Measurements from ENCODE around the gene KRTAP15-1.

Gene KRTAP15-1, protein sequence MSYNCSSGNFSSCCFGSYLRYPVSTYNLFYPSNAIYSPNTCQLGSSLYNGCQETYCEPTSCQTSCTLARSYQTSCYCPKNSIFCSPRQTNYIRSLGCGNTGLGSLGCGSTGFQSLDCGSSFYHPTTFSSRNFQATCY

DNA sequence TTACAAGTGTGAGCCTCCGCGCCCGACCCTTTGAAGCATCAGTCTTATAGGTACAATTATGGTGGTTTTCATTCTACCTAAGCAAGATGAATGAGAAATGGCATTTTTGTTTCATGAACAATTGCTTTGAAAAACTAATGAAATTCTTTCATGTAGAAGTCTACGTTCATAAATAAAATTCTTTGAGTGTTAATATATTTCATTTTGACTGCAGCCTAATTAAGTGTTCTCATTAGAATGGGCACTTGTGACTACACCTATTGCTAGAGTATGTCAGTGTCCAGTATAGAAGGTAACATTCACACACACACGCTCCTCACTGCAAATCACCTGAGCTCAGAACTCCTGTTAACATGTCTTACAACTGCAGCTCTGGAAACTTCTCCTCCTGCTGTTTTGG is at the start of gene KRTAP15-1:
KRTAP15-1 (plus strand) TSS at position 301 of the 400 bp plus-strand sequence; CDS start at position 354, 53 bp downstream.
- no peak for DNase-seq (ENCODE audit: low spot score)

DNA sequence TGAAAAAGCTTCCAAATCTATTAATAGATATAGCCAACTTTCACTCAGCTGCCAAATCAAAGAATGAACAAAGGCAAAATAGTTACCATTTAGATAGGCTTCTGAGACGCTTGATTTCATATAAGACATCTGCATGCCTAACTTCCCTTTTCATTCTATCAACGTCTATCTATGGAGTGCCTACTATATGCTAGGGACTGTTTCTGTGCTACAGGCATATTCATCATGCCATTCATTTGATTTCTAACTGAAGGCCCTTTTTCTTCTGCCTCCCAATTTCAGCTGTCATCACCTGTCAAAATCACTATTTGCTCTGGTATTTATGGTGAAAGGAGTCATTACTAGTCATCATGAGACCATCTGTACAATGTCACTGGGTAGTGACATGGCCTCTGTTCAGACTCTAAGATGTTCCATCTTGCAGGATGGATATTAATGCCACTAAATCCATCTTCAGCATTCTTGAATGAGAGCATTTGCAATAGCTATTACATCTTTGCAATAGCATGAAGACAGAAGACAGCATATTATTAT is 48.5 kb upstream of the KRTAP15-1 start:
- no peak for DNase-seq (ENCODE audit: low spot score)

DNA sequence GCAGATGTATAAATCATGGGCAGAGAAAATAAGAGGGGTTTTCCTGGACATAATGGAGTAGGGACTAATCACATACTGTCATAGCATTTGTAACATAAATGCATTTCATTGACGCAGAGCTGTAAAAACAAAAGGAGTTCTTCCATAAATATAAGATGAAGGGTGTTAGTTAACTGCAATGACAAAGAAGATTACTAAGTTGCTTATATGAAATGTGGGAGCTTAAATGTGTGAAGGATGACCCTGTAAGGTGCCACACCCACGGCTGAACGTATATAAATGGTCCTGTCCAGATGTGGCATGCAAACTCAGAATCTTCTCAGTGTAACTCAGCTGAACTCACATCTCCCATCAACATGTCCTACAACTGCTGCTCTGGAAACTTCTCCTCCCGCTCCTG is 44.3 kb upstream of the KRTAP15-1 start, which contains the start of gene KRTAP13-1:
KRTAP13-1 (plus strand) TSS at position 301 of the 400 bp plus-strand sequence; CDS start at position 357, 56 bp downstream.
- no peak for DNase-seq (ENCODE audit: low spot score)

DNA sequence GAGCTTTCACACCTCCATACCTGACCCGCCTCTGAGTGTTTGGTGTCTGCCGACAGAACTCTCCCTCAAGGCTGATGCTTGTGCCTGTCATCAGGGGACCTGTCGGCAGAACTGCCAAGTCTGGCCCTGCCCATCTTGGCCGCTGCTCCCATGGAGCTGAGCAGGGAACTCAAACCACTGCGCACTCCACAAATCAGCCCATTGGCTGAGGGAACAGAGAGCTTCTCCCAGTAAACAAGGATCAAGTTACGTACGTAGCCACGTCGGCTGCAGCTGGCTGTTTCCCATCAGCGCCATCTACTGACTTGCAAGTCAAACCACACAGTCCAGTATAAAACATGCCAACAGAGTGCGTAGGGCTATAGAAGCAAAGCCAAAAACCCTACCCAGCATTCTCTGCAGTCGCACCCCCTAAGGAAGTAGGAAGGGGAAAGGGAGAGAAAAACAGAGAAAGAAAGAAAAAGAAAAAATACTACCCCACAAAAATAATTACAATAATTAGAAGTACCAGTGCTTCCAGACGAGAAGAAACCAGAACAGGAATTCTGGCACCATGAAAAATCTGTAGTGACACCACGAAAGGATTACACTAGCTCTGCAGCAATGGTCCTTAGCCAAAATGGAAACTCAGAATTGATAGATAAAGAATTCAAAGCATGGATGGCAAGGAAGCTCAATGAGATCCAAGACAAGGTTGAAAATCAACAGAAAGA is 31.1 kb upstream of the KRTAP15-1 start:
- no peak for DNase-seq (ENCODE audit: low spot score)

DNA sequence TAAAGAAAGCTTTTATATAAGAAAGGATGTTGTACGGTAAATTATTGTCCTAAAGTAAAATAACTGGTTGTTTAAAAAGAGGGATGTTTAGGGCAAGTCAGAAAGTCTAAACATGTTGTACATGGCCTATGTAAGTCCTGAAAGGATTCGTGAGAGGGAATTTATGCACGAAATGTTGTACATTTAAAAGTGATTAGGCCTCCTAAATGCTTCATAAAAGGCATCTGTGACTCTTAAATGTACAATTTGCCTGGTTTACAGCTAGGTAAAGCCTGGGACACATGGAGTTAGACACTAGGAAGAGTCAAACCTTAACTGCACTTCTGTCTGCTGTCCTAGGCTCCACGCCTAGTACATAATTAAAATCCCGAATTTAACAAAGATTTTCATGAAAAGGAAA is 24.1 kb upstream of the KRTAP15-1 start:
- no peak for DNase-seq (ENCODE audit: low spot score)

DNA sequence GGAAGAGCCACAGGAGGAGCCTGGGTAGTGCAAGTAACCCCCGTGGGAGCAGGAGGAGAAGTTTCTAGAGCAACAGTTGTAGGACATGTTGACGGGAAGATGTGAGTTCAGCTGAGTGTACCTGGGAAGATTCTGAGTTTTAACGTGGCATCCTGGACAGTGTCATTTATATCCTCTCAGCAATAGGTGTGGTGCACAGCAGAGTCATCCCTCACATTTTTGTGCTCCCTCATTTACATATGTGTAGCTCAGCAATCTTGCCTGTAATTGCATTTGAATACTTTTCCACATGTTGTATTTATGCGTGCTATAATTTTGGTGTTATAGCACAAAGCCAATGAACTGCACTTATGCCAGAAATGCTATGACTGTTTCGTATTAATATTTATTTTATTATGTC is 14.2 kb upstream of the KRTAP15-1 start, which contains the start of gene KRTAP13-3:
KRTAP13-3 (minus strand) TSS at position 101 of the 400 bp plus-strand sequence; CDS start at position 87, 14 bp downstream.
- no peak for DNase-seq (ENCODE audit: low spot score)

DNA sequence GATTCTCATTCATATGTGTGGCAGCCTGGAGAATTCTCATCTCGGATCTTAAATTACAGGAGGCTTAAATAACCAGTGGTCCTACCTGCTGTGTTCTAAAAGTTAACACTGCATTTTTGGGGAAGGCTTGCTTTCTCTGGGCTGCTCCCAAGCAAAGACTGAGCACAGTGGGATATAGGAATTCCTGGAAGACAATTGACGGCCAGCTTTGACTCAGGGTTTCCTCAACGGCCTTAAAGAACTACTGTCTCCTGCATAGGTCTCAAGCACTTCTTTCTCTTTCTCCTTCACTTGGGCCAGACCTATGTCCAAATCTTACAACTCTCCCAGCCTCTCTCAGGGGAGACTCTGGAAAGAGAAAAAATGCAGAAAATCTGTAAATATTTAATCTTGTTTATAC is 13.3 kb upstream of the KRTAP15-1 start:
- no peak for DNase-seq (ENCODE audit: low spot score)

DNA sequence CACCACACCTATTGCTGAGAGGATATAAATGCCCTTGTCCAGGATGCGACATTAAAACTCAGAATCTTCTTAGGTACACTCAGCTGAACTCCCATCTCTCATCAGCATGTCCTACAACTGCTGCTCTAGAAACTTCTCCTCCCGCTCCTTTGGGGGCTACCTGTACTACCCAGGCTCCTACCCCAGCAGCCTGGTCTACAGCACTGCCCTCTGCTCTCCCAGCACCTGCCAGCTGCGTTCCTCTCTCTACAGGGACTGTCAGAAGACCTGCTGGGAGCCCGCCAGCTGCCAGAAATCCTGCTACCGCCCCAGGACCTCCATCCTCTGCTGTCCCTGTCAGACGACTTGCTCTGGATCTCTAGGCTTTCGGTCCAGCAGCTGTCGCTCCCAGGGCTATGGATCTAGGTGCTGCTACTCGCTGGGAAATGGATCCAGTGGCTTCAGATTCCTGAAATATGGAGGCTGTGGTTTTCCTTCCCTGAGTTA is 9.9 kb upstream of the KRTAP15-1 start, which contains the start of gene KRTAP13-4:
KRTAP13-4 (plus strand) TSS at position 51 of the 486 bp plus-strand sequence; CDS start at position 107, 56 bp downstream.
- no peak for DNase-seq (ENCODE audit: low spot score)

DNA sequence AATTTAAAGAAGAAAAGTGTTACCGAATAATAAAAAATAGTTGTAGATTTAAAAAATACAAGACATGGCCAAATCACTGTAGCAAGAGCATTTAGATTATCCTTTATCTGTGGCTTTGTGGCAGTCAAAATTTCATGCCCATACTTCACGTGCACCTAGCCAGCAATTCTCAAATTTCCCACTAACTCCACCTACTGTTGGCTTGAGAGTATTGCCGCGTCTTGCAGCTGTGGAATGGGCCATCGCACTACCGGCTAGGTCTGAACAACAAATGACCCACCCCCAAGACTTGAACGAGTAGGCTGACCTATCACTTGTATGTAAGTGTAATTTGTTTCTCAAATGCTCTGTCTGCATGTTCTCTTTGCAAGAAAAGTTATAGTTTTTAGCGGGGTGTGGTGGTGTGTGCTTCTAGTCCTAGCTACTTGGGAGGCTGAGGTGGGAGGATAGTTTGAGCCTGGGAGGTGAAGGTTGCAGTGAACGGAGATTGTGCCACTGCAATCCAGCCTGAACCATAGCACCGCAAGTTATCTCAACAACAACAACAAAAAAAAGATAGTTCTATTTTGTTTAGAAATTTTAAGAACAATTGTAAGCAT is 5.9 kb upstream of the KRTAP15-1 start:
- DNase-seq (ENCODE audit: low spot score), result no peak

DNA sequence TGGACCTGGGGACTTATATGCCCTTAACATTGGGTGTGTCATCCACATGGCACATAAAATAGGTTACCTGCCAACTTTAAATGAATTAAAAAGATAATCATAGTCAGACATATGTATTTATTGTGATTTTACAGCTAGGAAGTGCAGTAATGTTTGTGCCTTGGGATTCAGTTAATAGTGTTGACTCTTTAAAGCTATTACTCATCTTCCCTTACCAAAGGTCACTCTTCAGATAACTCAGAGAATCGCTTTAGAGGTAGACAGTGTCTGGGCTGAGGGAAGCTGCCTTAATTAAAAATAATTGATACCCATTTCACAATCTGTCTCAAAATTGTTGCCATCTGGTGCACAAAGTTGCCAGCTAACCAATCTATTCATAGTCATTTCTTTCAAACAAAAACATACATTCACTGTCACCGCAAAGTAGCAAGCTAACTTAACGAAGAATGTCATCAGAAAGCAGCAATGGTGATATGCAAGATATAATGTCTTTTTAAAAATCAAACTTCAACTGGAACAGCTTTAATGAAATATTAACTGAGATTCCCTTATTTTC is 3.0 kb upstream of the KRTAP15-1 start:
- DNase-seq (ENCODE audit: low spot score), result no peak

DNA sequence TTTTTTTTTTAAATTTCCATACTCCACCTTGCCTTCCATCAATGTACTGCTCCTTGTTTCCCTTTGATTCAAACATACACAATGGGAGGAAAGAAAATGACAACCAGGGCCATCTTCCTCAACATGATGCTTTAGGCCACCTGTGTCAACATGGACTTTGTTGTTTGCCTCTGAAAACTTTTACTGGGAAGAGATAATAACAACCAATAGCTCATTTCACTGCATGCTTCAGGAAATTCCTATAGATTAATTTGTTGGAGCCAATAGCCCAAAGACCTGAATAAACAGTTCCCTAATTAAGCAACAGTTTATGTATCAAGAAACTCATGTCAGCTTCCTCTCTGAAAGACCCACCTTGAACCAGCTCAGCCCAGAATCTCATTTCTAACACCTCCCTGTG is 3.2 kb downstream of the KRTAP15-1 start:
- DNase-seq (ENCODE audit: low spot score), result no peak

DNA sequence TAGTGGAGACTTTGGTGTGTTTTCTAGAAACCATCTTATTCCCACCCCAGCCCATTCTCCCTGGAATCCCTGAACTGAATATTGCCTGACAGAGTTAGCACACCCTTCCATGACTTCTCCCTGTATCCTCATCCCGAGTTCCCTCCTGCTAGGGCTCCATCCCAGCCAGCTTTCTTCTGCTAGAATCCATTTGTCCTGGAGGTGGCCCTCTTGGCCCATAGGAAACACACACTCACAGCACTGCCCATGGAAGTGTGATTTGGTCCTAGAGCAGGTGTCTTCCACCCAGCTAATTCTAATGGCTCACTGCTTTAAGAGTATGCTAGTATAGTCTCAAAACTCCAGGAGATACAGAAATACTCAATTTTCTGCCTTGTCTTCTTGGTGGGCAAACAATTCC is 4.1 kb downstream of the KRTAP15-1 start:
- DNase-seq (ENCODE audit: low spot score), result no peak

DNA sequence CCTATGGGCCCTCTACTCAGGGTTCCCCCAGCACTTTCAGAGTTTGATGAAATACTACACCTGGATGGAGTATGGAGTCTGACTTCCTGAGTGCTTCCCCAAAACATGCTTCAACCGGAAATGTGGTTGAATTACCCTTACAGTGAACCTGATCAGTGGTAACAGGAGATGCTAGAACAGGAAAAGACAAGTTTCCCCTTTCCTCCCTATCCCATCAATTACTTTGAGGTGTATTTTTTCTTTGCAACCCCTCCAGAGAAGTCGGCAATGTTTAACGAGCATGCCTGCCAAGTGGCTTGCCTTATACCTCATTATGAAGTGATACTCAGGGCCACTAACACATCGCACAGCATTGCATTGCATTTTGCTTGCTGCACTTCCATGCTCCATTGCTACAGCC is 7.0 kb downstream of the KRTAP15-1 start:
- no peak for DNase-seq (ENCODE audit: low spot score)

DNA sequence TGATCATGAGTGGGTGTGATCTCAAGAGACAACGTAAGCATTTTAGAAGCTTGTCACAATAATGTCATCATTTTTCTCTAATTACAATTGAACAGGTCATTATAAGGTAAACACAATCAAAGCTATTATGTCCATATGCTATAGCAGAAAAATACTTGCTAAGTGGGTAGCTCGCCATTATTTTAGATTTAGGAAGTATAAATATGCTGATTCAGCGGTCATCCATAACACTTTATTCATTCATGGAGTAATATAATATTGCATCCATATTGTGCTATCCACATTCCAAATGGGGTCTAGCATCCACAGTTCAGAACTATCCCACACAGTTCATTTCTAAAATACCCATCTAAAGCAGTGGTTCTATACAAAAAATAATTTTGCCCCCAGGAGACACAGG is 8.4 kb downstream of the KRTAP15-1 start:
- DNase-seq (ENCODE audit: low spot score), result no peak

DNA sequence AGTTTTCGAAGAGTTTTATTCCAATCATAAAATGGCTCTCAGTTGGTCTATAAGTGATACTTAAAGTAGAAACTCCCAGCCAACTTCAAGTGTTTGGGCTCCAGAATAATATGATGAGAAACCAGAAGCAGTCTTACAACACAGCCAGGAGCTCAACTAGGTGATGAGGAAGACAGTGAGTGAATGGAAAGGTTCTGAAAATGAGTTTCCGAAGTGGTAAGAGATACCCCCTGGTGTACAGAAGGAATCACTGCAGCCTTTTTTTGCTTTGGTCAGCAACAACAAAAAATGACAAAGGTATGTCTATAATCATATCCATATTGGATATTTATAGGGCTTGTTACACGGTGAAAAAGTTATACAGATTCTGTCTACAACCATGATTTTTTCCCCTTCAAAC is 23.6 kb downstream of the KRTAP15-1 start:
- no peak for DNase-seq (ENCODE audit: low spot score)

DNA sequence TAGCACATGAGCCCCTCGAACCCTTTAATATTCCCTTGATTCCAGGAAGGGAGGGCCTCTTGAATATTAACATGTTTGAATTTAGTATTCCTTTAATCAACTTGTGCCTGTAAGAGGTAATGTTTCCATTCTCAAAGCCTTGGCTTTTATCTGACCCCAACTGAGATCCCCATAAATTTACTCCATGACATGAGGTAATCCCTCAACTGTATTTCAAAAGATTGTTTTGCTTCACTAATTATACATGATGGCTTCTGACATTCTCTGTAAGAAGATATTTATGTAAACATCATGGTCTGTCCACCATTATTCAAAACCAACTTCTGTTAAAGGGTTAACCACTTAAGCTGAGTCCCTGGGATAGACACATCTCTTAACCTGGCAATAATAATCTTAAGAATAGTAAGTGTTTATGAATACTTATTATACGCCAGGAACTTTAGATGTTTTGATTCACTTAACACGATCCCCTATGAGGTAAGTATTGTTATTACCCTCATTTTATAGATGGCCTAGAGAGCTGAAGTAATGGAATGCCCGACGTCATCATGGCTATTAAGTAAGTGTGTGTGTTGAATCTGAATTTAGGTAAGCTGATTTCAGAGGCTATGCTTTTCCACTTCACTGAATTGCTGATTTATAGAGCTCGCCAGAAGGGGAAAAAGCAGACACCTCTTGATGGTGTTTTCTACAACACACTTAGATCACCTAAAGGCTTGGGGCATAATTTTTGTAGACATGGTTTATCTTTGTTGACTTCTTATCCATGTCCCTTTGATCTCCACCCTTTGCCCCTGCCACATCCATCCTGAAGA is 29.0 kb downstream of the KRTAP15-1 start:
- no peak for DNase-seq (ENCODE audit: low spot score)

DNA sequence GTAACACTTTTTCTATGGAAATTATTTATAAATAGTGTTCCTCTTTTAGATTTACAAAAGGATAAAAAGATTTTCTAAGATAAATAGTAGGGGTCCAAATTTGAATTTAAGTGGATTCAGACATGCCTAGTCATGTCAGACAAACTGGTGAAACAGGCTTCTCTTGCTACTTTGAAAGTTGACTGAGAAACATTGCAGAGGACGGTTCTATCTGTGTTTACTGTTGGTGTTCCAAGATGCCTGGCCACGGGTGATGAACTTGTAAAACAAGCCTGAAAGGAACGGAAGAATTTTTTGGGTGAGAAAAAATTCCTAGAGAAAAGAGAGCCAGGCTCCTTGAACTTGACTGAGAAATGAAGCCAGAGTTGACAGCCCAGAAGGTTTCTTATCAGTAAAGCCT is 37.9 kb downstream of the KRTAP15-1 start:
- DNase-seq (ENCODE audit: low spot score), result no peak

DNA sequence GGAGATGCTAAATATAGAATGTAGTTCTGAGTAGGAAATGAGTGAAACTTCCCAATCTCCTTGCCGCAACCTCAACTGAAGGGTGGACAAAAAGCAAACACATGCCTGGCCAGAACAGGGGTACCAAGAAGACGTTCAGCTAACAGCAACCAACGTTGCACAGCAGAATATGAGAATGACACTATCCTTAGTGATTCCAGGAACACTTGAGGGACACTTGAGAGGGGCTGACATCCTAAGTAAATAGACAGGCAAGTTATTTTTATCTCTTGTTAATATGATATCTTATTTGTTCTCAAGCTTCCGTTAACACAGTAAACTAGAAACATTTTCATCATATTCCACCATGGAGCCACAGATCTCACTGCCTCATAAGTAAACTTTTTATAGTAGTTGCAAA is 39.2 kb downstream of the KRTAP15-1 start:
- DNase-seq (ENCODE audit: low spot score), result no peak

DNA sequence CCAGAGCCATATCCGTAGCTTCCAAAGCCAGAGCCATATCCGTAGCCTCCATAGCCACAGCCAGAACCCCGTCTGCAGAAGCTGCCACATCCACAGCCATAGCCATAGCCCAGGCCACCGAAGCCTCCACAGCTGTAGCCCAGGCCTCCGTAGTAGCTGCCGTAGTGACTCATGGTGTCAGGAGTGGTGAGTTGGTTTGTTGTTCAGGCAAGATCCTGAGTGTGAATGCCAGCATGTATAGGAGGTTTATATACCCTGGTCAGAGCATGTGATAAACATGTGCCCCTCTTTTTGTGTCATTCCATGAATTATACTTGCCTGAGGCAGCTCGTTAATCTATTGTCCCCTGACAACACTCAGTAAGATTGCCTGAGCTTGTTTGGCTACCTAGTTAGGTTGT is 40.1 kb downstream of the KRTAP15-1 start, which contains the start of gene KRTAP19-1:
KRTAP19-1 (minus strand) TSS at position 223 of the 400 bp plus-strand sequence; CDS start at position 173, 50 bp downstream.
- no peak for DNase-seq (ENCODE audit: low spot score)

DNA sequence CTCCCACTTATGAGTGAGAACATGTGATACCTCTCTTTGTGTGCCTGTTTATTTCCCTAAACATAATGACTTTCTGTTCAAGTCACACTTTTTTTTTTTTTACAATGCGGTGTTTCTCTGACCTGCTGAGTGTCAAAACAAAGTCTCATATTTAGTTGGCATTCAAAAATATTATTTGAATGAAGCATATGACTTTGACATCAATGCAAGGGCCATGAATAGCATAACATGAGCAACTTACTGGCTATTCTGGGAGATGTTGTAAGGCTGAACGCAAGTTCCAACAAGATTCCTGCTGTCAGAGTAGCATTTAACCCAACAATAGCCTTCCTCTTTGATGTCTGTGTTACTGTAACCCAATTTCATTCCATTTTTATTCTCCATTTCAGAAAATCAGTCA is 42.1 kb downstream of the KRTAP15-1 start:
- DNase-seq (ENCODE audit: low spot score), result no peak

DNA sequence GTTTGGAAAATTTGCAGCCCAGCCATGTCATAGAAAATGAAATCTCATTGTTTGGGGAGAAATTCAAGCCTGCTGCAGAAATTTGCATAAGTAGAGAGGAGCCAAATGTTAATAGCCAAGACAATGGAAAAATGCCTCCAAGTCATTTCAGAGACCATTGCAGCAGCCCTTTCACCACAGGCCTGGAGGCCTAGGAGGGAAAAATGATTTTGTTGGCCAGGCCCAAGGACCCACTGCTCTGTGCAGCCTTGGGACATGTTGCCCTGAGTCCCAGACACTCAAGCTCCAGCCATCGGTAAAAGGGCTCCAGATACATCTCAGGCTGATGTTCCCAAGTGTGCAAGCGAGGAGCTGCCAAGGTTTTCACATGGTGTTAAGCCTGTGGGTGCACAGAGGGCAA is 46.1 kb downstream of the KRTAP15-1 start:
- DNase-seq (ENCODE audit: low spot score), result no peak
